Measurements from ENCODE around the gene SPATA12. TPM values are rescaled to one million over a fixed set of nuclear protein-coding genes. Genes with fewer than 3 reads are reported as not detected.
"Not testable (repeated sequence)": the region's sequence is repeated elsewhere in the genome, so short reads cannot be mapped to it uniquely, and the experiment has no call there.

SPATA12 gene
- total RNA-seq, 1 donor from 2014 or later = 0.18 TPM

DNA sequence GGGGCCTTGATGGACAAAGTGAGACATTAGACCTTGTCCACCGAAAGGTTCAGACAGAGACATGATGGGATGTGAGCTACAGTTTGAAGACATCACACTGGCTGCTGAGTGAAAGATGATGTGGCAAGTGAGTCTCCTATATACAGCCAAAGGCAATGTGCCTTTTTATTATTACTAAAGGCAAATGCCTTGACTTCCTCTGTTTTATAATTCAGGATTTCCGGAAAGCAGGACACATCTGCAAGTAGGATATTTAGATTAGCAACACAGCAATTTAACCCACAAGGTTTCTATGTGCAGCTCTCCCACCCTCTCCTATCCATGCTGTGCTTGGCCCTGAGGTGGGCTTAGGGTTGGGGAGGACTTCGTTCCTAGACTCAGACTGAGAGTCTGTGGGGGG is 20.7 kb downstream of the SPATA12 start:
- DNase-seq (ENCODE audit: extremely low read depth, low read depth, low spot score) = no peak

DNA sequence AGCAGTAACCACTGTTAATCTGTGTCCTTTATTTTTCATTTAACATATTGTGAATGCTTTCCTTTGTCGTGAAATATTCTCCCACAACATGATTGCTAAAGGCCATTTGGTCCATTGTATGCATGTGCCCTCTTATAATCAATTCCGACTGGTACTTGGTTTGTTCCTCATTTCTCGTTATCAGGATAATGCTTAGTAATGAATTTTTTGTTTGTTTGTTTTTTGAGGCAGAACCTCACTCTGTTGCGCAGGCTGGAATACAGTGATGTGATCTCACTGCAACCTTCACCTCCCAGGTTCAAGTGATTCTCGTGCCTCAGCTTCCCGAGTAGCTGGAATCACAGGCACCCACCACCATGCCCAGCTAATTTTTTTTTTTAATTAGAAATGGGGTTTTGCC is 22.0 kb downstream of the SPATA12 start:
- no peak for DNase-seq (ENCODE audit: extremely low read depth, low read depth, low spot score)

DNA sequence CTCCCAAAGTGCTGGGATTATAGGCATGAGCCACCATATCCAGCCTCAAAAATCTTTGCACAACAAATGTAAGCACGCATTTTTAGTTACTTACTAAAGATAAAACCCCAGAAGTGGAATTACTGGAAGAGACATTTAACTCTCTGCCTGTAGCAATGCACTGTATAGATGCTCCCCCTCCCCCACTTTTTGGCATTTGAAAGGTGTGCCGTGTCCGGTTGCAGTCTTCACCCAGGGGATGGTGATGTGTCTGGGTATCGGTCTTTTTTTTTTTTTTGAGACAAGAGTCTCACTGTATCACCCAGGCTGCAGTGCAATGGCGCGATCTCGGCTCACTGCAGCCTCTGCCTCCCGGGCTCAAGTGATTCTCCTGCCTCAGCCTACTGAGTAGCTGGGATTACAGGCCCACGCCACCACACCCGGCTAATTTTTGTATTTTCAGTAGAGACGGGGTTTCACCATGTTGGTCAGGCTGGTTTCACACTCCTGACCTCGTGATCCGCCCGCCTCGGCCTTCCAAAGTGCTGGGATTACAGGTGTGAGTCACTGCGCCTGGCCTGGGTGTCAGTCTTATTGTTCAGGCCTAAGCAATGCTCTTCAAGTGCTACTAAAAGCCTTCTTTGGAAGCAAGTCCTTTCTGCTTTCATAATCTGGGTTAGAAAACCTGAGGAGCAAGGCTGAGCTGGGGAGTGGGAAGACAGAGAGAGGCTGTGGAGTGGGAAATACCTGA is 23.0 kb downstream of the SPATA12 start:
- DNase-seq (ENCODE audit: extremely low read depth, low read depth, low spot score) = not testable (repeated sequence)

DNA sequence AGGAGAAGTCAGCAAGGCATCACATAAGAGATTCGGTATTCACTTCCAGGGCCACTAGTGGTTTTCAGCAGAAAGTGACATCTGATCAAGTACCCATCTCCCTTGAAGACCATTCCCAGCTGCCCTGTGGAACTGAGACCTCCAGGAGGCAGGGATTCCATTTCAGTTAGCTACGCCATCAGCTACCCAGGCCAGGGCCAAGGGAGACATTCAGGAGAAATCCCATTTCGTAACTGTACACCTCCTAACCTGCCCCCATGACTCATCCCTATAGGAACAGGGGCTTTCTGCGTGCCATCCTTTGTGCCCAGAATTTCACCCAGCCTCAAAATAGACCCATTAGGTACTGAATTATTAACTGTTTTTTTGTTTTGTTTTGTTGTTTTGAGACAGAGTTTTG is 24.7 kb downstream of the SPATA12 start:
- DNase-seq (ENCODE audit: extremely low read depth, low read depth, low spot score) = no peak

DNA sequence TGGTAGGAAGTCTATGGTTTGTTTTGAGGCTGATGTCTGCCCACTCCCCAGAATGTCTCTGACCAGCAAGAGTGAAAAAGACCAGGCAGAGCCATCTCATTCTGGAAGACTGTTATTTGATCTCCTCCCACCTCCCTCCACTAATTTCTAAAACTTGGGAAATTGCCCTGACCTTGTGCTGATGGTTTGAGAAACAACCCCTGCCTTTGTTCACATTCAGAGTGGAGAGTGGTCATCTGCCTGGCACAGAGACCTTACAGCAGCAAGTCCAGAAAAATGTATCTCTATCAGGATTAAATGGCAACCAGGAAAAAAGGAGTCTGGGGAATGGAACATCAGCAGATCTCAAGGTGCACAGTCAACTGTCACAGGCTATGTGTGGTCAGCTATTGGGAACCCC is 25.7 kb downstream of the SPATA12 start:
- DNase-seq (ENCODE audit: extremely low read depth, low read depth, low spot score) = no peak

DNA sequence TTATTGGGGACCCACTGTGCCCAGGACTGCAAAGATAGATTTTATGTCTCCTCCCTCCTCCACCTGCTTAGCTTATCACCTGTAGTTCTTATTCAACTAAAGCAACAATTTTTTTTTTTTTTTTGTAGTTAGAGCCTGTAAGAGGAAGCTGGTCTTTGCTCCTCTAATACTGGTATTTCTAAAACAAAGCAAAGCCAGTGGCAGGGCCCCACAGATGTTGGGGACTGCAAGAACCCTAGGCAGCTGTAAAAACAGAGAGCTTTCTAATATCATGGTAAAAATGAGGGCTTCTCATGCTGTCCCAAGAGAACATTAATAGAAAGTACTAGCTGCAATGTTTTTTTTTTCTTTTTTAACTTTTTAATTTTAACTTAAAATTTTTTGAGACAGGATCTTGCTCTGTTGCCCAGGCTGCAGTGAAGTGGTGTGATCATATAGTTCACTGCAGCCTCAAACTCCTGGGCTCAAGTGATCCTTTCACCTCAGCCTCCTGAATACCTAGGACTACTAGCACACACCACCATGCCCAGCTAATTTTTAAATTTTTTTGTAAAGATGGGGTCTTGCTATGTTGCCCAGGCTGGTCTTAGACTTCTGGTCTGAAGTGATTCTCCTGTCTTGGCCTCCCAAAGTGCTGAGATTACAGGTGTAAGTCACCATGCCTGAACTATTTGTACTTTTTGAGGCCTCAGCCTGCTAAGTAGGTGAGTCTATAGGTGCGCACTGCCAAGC is 27.1 kb downstream of the SPATA12 start:
- DNase-seq (ENCODE audit: extremely low read depth, low read depth, low spot score) = no peak

DNA sequence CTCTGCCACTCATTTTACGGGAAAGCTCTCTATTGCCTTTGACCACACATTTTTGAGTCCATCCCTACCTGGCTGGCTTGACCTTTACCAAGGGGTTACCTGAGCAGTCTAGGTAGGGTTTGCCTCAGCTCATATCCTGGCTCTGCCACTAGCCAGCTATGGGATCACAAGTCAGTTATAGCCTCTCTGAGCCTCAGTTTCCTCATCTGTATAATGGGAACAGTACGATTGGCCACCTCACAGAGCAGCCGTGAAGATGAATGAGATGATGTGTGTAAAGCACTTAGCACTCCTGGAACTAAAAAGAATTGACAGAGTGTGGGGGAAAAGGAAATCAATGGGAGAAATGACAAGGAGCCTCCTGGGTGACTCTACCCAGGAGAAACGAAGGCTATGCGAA is 28.0 kb downstream of the SPATA12 start:
- no peak for DNase-seq (ENCODE audit: extremely low read depth, low read depth, low spot score)

DNA sequence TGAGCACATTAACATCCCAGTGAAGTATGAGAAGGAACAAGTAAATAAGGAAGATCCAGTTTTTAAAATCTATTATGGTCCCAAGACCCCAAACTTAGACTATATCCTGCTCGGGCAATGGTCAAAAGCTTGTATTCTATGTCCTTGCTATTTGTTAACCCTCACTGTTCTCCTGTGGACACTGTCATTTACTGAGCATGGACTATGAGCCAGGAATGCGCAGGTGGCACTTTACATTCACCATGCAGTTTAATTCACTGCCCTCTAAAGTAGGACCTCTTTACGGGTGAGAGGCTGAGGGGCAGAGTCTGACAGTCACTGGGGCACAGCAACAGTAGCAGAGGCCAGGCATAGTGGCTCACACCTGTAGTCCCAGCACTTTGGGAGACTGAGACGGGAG is 28.6 kb downstream of the SPATA12 start:
- DNase-seq (ENCODE audit: extremely low read depth, low read depth, low spot score) = no peak

DNA sequence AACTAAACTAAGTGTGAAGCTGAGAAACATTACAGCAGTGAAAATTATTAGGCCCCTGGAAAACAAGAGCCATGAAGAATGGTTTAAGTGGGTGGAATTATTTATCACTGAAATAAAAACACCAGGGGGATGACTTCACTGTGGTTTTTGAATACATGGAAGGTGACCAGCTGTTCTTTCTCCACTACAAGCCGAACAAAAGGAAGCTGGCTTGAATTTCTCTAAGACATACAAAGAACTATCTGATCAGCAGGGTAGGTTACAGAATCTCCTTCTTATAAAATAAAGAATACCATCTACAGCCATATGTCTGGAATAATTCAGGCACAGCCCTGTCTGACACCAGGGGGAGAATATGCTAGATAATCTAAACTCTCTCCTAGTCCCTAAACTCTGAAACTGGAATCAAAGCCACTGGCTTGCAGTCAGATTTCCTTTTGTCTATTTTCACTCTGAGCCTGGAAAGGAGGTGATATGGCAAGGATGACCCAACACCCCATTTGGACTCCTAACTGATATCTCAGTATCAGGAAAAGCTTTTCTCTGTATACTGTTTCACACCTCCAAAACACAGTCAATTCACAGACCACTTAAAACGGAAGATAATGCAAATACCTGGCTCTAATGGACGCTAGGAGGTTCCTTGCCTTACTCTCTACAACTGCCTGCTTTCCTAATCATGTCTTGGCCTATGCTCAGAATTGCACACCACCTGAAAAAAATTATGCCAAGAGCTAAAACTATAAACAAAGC is 31.2 kb downstream of the SPATA12 start:
- DNase-seq (ENCODE audit: extremely low read depth, low read depth, low spot score) = no peak

DNA sequence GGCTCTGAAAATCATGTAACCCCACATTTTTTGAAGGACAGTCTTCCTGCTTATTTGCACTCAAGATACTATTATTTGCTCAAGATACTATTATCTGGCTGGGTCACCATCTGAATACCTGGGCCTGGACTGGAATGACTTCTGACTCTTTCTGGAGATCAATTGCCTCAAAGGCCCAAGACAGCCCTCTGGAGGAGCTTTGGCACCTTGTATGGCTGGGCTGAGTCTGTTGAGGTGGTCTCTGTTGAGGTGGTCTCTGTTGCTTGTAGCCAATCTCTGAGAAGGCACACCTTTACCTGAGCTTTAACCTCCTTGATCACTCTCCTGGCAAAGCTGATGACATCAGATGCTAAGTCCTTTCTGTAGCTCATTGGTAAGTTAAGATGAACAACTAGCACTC is 33.0 kb downstream of the SPATA12 start:
- no peak for DNase-seq (ENCODE audit: extremely low read depth, low read depth, low spot score)

DNA sequence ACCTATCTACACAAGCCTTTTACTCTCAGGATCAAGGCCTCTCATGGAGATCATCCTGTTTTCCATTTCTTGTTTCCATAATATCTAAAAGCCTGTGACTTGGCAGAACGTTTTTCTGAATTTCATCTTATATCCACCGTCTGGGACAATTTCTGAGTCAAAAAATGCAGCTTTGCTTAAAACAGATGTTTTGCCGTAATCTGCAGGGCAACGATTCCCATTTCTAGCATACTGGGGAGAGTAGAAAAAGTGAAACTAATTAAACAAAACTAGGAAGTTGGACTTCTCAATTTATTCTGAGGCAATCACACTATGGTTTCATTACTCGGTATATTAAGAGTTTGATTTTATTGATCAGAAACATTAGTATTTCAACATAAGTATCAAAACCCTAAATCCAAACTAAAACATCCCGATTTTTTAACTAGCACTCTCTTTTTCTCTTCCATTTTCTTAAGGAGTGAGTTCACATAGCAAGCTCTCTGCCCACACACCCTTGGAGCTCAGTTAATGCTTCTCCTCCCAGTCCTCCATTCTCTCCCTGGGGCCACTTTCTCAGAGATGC is 33.6 kb downstream of the SPATA12 start:
- DNase-seq (ENCODE audit: extremely low read depth, low read depth, low spot score) = no peak

DNA sequence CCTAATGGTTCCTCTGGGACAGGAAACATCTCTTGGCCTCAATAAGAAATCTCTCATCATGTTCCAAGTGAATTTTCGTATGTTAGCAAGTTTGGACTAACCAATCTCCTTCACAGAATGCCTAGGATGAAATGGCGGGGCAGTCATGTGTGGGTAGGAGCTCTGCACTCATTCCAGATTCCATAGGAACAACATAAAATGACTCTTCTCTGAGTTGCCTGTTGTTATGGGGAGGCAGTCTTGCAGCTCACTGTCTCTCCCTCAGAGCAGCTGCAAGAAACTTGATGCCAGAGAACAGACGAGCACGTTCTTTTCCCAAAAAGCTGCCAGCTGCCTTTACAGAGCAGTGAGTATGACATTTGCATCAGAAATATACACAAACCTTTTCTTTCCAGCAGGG is 34.1 kb downstream of the SPATA12 start:
- no peak for DNase-seq (ENCODE audit: extremely low read depth, low read depth, low spot score)

DNA sequence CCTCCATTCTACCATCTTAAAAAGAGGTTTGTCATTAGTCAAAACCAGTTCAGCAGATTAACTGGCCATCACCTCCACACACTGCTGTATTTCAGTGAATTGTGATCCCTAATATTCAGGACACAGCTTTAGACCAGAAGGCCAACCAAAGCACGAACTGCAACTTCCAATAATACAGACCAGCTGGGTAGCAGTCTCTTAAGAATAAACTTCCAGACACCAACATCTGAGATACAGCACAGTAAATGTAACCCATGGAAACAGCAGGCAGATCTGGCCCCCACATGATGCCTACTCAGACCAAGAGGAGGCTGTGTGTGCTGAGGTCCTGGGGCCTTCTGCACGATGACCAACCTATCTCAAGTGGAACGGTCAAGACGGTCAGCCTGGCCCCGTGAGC is 34.9 kb downstream of the SPATA12 start:
- DNase-seq (ENCODE audit: extremely low read depth, low read depth, low spot score) = no peak

DNA sequence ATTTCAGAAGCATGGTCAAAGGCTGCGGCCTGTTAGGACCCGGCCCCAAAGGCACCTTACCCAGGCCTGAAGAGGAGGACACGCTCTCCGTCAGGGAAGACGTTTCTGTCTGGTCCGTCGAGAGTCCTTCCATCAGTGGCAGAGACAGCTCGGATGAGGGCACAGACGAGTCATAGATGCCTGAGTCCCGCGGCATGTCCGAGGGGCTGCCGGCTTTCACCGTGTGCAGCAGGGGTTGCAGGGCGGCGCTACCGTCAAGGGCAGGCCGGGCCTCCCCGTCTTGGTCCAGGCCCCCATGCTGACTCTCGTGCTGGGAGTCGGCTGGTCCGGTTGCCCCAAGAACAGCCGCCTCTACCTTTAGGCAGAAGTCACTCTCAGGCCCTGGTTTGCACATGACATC is 37.1 kb downstream of the SPATA12 start:
- DNase-seq (ENCODE audit: extremely low read depth, low read depth, low spot score) = no peak

DNA sequence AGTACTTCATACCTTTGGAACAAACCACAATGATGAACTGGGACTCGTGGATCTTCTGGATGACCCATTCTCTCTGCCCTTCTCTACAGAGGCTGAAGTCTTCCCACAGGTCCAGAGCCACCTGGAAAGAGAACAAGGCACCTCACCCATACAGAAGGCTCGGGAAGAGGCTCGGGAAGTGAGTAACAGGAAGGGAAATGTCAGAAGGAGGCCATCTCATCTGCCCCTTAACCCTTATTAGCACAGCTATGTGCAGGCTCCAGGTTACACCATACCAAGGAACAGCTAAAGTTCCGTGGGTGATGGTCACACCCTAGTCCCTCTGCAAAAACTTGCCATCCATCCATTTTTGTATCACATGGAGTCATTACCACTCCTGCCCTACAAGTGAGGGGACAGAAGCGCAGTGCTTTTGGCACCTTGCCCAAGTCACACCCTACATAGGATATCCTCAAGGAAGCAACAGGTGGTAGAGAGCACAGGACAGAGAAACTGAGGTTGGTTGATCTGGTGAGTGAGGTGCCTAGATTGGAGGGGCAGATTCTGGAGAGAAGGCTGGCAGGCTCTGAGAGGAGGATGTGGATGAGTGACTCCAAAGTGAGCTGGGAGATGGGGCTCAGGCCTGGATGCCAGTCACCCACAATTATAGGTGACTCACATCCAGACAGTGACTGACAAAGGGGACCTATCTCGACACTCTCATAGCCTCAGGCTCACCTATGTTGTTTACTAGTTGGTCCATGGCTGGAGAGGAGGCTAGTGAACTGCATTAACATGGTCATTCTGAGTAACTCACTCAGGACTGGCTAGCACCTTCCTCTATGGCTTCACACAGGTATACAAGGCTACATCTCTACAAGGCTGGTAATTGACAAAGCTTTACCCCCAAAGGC is 38.2 kb downstream of the SPATA12 start:
- no peak for DNase-seq (ENCODE audit: extremely low read depth, low read depth, low spot score)

DNA sequence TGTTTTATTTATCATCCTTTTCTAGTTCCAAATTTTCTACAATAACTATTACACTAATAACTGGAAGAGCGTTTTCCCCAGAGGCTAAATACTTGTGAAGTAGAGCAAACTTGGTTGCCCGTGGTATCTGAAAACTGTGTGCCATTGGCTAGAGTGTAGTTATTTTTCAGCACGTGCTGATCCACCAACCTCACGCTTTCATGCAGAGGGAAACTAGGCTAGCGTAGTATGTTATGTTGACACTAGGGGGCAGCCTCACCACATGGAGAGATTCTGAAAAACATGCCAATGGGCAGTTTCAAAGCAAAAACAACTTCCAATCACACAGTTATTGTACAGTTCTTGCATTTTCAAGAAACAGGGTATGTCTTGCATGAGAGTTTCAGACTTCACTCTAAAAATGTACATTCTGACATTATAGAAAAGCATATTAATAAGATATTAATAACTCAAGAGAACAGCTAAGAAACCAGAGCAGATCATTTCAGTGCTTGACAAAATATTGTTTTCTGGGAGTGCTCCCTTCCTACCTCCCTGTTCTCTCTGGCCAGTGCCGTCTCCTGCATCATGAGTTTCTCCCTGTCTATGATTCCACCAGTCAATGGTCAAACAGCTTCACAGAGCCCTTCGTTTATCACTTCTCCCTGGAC is 39.7 kb downstream of the SPATA12 start:
- peak; percentile 58 for DNase-seq (ENCODE audit: extremely low read depth, low read depth, low spot score)

DNA sequence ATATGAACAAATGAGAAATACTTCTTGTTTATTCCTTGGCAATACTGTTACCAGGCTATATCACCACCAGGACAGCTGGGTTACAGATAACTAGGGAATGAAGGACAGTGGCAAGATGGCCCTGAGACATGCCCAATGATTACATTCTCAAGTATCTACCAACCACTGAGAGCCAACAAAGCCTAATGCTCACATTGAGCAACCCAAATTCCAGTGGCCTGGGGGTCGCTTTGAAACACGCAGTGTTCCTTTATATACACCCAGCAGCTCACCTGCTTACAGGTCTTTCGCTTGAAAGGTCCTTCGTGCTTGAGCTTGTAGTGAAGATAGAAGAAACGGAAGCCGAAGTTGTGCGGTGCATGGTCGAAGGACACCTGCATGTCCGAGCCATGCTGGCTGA is 45.1 kb downstream of the SPATA12 start:
- no peak for DNase-seq (ENCODE audit: extremely low read depth, low read depth, low spot score)

DNA sequence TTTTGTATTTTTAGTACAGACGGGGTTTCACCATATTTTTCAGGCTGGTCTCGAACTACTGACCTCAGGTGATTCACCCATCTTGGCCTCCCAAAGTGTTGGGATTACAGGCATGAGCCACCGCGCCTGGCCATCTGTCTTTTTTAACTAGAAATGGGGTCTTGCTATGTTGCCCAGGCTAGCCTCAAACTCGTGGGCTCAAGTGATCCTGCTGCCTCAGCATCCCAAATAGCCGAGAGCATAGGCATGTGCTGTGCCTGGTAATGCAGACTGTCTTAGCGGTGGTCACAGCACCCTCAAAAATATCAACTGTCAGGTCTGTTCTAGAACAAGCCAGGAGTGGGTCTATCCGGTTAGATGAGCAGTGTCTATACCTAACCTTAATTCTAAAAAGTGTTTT is 48.2 kb downstream of the SPATA12 start:
- no peak for DNase-seq (ENCODE audit: extremely low read depth, low read depth, low spot score)

DNA sequence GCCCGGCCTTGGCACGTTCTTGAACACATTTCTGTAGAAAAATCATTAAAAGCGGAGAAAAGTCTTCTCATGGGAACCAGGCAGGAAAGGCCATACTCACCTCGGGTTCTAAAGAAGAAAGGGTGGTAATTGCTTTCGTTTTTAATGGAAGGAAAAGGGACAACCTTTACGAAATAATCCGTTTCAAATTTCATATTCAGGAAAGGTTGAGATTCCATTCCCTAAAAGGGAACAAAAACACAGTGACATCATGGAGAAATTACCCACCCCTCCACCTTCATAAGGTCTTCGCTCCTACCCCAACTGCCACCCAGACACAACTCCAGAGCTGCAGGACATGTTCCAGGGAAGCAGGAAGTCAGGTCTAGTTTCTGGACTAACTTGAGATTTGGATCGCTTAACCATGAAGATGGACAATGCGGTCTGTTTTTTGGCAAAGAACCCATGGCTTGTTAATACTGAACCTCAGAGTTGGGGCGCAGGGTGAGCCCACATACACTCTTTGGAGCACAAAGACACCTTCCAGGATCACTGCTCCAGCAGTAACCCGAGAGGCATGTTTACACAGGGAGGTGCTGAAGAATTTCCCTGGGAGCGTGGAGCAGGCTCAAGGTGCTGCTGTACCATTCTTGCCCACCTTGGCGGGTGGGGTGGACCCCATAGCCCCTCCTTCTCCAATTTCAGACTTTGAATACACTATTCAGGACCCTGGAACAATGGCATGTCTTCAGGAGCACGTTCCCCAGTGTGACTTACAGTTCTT is 49.2 kb downstream of the SPATA12 start:
- no peak for DNase-seq (ENCODE audit: extremely low read depth, low read depth, low spot score)
